GM19240 (cell line): ENCODE results near the gene ABLIM2.
"Not testable (repeated sequence)": the region's sequence is repeated elsewhere in the genome, so short reads cannot be mapped to it uniquely, and the experiment has no call there.

Experiments used
- DNase-seq: peaks from one replicate; pipeline ENCODE4 v3.0.0; 2011; ENCODE audit warnings: low spot score; ENCODE audit not compliant: insufficient read length

Gene ABLIM2

GRCh38 chr4:7944599-7945220, 213.9 kb downstream of the ABLIM2 start:
- no peak for DNase-seq

- DNase-seq, result not testable (repeated sequence)
Measured at GRCh38 chr4:7943688-7944087, 214.9 kb downstream of the ABLIM2 start.

- no peak for DNase-seq
Measured at GRCh38 chr4:7943211-7943610, 215.4 kb downstream of the ABLIM2 start.

GRCh38 chr4:7941965-7942496, 216.6 kb downstream of the ABLIM2 start:
- no peak for DNase-seq

GRCh38 chr4:7941111-7941964, 217.3 kb downstream of the ABLIM2 start:
- no peak for DNase-seq

GRCh38 chr4:7939377-7940108, 219.1 kb downstream of the ABLIM2 start, which contains the start of gene AFAP1:
Gene AFAP1, minus strand, starts transcription at chr4:7939861. Its CDS starts 67,783 bp downstream, at chr4:7872078.
- DNase-seq, result peak; percentile 74

GRCh38 chr4:7938609-7939376, 219.8 kb downstream of the ABLIM2 start:
- no peak for DNase-seq

GRCh38 chr4:7938266-7938608, 220.4 kb downstream of the ABLIM2 start:
- DNase-seq, result no peak

- no peak for DNase-seq
Measured at GRCh38 chr4:7937006-7937405, 221.6 kb downstream of the ABLIM2 start.

- no peak for DNase-seq
Measured at GRCh38 chr4:7933651-7934510, 224.7 kb downstream of the ABLIM2 start.

GRCh38 chr4:7932287-7932686, 226.3 kb downstream of the ABLIM2 start:
- no peak for DNase-seq

- no peak for DNase-seq
Measured at GRCh38 chr4:7929118-7929951, 229.3 kb downstream of the ABLIM2 start.

- no peak for DNase-seq
Measured at GRCh38 chr4:7928711-7929110, 229.9 kb downstream of the ABLIM2 start.

GRCh38 chr4:7926822-7927221, 231.8 kb downstream of the ABLIM2 start:
- no peak for DNase-seq

GRCh38 chr4:7924570-7924969, 234.0 kb downstream of the ABLIM2 start:
- DNase-seq, result no peak

GRCh38 chr4:7924163-7924562, 234.4 kb downstream of the ABLIM2 start:
- DNase-seq, result no peak

GRCh38 chr4:7922466-7922865, 236.1 kb downstream of the ABLIM2 start:
- no peak for DNase-seq

GRCh38 chr4:7918981-7919380, 239.6 kb downstream of the ABLIM2 start:
- DNase-seq, result no peak

GRCh38 chr4:7918187-7918586, 240.4 kb downstream of the ABLIM2 start:
- DNase-seq, result not testable (repeated sequence)
